Measurements from ENCODE around the gene IL10.

The IL10 gene

GRCh38 chr1:206719169-206719839, 53.0 kb downstream of the IL10 start:
- DNase-seq (ENCODE audit: low read depth): no peak
- no peak overlapping the region for H3K4me3 ChIP-seq (ENCODE audit: low read depth, low read length)

GRCh38 chr1:206717674-206717989, 54.7 kb downstream of the IL10 start:
- no peak overlapping the region for H3K4me3 ChIP-seq (ENCODE audit: low read depth, low read length)
- DNase-seq (ENCODE audit: low read depth): no peak
